ENCODE results near the gene CYB5D1. TPM values are rescaled to one million over a fixed set of nuclear protein-coding genes. Genes with fewer than 3 reads are reported as not detected.
"Not testable (repeated sequence)": the region's sequence is repeated elsewhere in the genome, so short reads cannot be mapped to it uniquely, and the experiment has no call there.

The CYB5D1 gene, protein sequence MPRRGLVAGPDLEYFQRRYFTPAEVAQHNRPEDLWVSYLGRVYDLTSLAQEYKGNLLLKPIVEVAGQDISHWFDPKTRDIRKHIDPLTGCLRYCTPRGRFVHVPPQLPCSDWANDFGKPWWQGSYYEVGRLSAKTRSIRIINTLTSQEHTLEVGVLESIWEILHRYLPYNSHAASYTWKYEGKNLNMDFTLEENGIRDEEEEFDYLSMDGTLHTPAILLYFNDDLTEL
- 21.9 TPM for total RNA-seq

- peak; percentile 95 for DNase-seq (ENCODE audit: low spot score)
Measured at GRCh38 chr17:7857713-7858521, at the start of gene CYB5D1. TSS of gene CYB5D1 (plus strand) at chr17:7858003. CDS start at chr17:7858135, 132 bp downstream.

DNA sequence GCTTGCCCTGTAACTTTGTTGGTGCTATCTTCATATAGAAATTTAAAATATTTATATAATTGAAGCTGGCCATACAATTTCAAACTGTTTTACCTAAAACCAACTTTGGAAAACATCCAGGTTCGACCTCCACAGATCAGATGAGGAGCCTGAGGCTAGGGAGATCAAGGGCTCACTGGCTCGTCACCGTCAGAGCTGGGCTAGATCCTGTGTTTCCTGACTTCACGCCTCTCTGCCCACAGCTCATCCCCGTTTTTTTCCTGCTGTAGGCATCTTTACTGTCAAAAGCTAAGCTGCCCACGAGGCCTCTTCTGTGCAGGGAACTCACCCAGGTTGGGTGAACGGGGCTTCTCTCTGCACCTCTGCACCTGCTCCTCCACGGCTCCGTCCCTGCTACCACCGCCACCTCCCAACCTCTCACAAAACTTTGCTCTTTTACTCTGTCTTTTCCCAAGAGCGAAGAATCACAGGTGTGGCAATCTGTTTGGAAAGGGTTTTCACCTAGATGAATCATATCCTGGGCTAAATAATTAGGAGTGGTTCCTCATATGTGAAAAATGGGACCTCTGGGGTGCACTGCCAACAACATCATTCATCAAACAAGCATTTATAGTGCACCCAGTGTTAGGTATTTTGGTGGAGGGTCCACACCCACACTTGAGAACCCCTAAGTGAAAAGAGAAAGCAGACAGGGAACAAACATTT, 48.6 kb upstream of the CYB5D1 start:
- DNase-seq (ENCODE audit: low spot score): no peak

GRCh38 chr17:7809791-7810343, 47.9 kb upstream of the CYB5D1 start:
- not testable (repeated sequence) for DNase-seq (ENCODE audit: low spot score)

- DNase-seq (ENCODE audit: low spot score): no peak
Measured at GRCh38 chr17:7811251-7811650, 46.6 kb upstream of the CYB5D1 start.

DNA sequence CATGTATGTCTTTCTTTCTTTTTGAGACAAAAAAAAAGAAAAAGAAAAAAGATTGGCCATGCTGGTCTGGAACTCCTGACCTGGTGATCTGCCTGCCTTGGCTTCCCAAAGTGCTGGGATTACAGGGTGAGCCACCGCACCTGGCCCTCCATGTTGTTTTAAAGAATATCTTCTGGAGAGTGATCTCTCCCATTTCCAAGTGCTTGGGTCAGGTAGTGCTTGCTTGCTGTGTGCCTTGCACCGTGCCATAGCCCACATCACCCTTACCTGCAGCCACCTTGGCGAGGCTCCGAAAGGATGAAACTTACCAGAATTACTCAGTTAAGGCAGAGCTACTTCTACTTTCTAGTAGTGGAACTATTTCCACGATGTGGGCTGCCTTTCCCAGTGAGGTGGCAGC, 42.8 kb upstream of the CYB5D1 start:
- no peak for DNase-seq (ENCODE audit: low spot score)

DNA sequence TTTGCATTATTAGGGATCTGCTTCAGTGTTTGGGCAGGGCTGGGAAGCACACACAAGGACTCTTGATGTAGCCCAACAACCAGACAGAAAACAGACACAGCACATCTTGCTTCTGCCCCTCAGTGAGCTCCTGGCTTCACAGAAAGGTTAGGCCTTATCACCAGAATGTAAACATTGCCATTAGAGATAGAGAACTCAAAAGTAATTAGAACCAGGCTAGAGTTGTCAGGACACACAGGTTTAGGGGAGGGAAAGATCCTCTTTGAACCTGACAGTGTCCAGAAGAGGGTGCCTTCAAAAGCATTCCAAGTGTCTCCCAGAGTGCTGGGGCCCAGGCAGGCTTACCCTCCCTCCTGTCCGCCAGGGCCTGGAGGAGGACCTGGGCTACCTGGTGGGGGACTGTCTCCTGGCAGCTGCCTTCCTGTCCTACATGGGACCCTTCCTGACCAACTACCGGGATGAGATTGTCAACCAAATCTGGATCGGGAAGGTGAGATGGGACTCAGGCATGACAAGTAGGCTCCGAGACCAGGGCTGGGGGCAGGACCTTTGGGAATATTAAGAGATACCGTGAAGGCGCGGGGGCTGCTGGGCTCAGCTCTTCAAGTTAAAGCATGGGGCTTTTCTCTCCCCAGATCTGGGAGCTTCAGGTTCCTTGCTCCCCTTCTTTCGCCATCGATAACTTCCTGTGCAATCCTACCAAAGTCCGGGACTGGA, 40.7 kb upstream of the CYB5D1 start:
- no peak for DNase-seq (ENCODE audit: low spot score)

GRCh38 chr17:7817643-7817964, 40.2 kb upstream of the CYB5D1 start:
- no peak for DNase-seq (ENCODE audit: low spot score)

DNA sequence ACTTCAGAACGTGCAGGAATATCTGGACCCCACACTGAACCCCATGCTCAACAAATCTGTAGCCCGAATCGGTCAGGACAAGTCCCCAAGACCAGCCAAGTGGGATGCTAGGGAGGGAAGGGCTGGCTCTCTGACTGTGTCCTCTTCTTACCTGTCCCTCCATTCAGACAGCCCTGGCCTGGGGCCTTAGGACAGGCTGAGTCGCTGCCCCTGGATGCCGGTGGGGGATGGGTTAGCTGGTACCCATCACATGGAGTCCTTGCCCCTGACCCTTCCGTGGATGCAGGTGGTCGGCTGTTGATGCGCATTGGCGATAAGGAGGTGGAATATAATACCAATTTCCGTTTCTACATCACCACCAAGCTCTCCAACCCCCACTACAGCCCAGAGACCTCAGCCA, 39.8 kb upstream of the CYB5D1 start:
- DNase-seq (ENCODE audit: low spot score): no peak

- no peak for DNase-seq (ENCODE audit: low spot score)
Measured at GRCh38 chr17:7818746-7819645, 38.8 kb upstream of the CYB5D1 start.

DNA sequence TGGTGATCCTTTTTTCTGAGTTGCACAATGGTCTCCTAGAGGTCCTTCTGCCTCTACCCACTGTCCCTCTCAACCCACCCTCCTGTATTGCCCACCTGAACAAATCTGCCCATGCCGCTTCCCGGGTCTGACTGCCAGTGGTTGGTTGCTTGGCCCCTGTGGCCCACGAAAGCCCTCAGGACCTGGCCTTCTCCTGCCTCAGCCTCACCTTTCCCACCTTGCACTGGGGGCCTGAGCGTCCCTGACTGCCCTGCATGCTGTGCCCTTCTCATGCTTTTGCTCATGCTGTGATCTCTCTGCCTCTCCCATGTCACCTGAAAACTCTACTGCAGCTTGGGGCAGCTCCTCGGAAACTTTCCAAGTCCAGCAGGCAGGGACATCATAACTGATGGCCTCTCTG, 37.6 kb upstream of the CYB5D1 start:
- DNase-seq (ENCODE audit: low spot score): no peak

GRCh38 chr17:7822126-7822525, 35.7 kb upstream of the CYB5D1 start:
- no peak for DNase-seq (ENCODE audit: low spot score)

DNA sequence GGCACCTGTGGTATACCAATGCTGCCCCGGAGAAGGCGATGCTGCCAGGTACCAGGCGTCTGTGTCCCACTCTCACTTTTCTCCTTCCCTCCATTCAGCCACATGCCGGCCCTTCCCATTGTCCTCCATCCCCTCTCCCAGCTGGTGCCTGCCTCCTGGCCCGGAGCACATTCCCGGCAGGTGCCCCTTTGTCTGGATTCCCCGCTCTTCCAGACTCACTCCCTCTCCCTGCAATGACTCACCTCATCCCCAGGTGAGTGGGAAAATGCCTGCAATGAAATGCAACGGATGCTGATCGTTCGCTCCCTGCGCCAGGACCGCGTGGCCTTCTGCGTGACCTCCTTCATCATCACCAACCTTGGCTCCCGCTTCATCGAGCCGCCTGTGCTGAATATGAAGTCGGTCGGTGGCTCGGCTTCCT, 34.2 kb upstream of the CYB5D1 start:
- no peak for DNase-seq (ENCODE audit: low spot score)

DNA sequence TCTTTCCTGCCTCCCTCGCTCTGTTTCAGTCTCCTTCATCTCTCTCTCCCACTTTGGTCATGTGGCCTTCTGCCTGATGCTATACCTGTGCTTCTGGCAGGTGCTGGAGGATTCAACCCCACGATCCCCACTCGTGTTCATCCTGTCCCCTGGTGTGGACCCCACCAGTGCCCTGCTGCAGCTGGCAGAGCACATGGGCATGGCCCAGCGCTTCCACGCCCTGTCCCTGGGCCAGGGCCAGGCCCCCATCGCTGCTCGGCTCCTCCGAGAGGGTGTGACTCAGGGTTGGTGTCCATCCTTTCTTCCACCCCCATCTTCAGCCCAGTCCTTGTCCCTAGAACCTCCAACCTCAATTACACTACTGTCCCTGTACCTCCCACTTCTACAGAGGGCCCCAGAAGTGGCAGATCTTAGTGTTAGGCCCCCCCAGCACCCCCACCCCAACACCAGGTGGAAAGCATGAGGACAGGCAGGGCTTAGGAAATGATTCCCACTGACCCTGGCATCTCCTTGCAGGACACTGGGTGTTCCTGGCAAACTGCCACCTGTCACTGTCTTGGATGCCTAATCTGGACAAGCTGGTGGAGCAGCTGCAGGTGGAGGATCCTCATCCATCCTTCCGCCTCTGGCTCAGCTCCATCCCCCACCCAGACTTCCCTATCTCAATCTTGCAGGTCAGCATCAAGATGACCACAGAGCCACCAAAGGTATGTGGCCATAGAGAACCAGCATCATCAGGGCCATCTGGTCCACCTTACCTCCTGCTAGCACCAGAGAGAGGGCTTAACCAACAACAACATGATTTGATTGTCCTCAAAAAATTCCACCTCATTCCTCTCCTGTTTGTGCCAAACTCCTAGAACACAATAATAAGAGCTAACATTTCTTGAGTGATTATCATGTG, 33.5 kb upstream of the CYB5D1 start:
- DNase-seq (ENCODE audit: low spot score): no peak

- DNase-seq (ENCODE audit: low spot score): no peak
Measured at GRCh38 chr17:7825206-7825990, 32.4 kb upstream of the CYB5D1 start.

DNA sequence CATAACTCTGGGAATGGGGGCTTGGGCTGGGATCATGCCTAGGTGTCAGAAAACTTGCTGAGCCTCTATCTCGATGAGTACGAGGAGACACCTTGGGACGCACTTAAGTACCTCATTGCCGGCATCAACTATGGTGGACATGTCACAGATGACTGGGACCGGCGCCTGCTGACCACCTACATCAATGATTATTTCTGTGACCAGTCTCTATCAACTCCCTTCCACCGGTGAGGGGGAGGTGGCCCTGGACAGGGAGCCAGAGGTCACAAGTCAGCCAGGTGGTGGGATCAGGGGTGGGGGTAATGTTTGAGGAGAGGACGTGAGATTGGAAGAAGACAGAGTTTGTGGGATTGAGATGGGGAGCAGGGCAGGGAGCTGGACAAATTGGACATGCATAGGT, 27.2 kb upstream of the CYB5D1 start:
- DNase-seq (ENCODE audit: low spot score): no peak

GRCh38 chr17:7831233-7831632, 26.6 kb upstream of the CYB5D1 start:
- DNase-seq (ENCODE audit: low spot score): no peak

DNA sequence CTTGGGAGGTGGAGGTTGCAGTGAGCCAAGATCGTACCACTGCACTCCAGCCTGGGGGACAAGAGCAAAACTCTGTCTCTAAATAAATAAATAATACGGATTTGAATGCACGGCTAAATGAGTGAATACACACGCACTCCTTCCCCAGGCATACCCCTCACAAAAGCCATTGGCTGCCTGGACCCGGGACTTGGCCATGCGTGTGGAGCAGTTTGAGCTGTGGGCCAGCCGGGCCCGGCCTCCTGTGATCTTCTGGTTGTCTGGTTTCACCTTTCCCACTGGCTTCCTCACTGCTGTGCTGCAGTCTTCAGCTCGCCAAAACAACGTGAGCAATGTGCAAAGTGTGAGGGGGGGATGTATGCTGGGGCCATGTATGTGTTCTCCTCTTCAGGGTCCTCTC, 25.4 kb upstream of the CYB5D1 start:
- no peak for DNase-seq (ENCODE audit: low spot score)

GRCh38 chr17:7833011-7833794, 24.6 kb upstream of the CYB5D1 start:
- no peak for DNase-seq (ENCODE audit: low spot score)
